M059J (cell line): Measurements from ENCODE around the gene APPL2. TPM values are rescaled to one million over a fixed set of nuclear protein-coding genes. Genes with fewer than 3 reads are reported as not detected.
"Not testable (repeated sequence)": the region's sequence is repeated elsewhere in the genome, so short reads cannot be mapped to it uniquely, and the experiment has no call there.

Experiments
- DNase-seq: peaks from one replicate; pipeline ENCODE4 v3.0.0-alpha.2; 2012; ENCODE audit warnings: low read depth
- total RNA-seq: library from RNA; depleted of rRNA; stranded (reverse); fragments of >200 nt; shearing (Covaris generic); gene quantifications from 2 replicates; pipeline ENCODE4 v1.2.3, GENCODE V29; 2014

Gene APPL2
- total RNA-seq, 1 experiment from 2014 or later: 41.3 TPM

- DNase-seq: no peak
These were observed 41.0 kb downstream of the APPL2 start for GRCh38 chr12:105194947-105195346.

DNA sequence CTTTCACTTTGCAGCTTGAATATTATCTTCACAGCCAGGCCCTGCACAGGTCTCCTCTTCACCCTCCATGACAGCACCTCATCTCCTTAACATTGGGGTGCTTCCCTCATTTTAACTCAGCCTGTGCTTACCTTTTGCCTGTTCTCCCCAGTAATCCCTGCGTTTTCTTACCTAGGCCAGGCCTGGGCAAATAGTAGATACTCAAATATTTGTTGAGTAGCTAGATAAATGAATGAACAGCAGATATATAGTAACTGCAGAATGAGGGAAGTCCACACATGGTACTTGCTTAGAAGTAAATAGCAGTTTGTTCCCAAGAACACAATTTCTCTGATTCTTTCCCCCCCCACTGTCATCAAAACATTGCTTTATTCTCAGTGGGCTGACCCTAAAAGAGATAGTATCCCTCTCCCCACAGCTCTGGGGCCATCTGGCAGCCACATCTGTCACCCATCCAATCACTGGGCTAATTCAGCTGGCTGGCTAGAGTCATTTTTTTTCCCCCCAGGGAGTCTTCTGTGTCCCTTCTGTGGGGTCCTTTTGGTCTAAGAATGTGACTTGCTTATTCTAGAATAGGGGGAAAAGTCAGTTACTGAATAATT, 43.2 kb downstream of the APPL2 start:
- no peak for DNase-seq

DNA sequence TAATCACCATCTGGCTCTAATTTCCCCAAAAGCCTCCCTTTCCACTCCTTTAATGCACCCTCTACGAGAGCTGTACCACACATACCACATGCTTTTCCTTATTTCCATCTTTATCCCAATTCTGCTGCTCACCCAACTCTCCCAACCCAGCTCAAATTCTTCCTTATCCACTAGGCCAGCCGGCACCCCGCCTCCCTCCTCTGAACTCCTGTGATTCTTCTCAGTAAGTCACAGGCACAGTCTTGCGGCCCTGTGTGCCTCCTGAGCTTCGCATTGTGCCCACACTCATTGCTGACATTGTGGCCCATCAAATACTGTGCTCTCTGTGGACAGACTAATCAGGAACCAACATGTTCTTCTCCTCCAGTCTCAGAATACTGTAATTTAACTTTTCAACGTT, 45.4 kb downstream of the APPL2 start:
- no peak for DNase-seq

DNA sequence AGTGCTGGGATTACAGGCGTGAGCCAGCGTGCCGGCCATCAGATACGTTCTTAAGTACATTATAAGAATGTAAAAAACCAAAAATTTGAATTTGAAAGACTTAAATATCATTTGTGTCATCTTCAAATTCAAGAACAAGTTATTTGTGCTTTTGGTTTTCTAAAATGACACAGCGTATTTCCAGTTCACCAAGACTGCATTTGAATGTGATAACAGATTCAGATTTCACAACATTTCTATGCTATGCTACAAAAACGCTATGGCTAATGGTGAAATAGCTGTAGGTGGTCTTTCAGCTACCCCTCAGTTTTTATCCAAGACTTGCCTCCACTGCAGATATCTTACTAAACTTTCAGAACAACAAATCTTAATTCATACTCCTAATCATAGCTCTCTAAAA, 46.7 kb downstream of the APPL2 start:
- DNase-seq: no peak

- DNase-seq: not testable (repeated sequence)
These were observed 52.0 kb downstream of the APPL2 start for GRCh38 chr12:105183976-105184375.

DNA sequence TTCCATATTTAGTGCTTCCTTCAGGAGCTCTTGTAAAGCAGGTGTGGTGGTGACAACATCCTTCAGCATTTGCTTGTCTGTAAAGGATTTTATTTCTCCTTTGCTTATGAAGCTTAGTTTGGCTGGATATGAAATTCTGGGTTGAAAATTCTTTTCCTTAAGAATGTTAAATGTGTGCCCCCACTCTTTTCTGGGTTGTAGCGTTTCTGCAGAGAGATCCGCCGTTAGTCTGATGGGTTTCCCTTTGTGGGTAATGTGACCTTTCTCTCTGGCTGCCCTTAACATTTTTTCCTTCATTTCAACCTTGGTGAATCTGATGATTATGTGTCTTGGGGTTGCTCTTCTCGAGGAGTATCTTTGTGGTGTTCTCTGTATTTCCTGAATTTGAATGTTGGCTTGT, 52.6 kb downstream of the APPL2 start:
- DNase-seq: not testable (repeated sequence)

DNA sequence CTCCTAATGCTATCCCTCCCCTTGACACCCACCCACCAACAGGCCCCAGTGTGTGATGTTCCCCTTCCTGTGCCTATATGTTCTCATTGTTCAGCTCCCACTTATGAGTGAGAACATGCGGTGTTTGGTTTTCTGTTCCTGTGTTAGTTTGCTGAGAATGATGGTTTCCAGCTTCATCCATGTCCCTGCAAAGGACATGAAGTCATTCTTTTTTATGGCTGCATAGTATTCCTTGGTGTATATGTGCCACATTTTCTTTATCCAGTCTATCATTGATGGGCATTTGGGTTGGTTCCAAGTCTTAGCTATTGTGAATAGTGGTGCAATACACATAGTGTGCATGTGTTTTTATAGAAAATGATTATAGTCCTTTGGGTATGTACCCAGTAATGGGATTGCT, 56.9 kb downstream of the APPL2 start:
- DNase-seq: not testable (repeated sequence)

- DNase-seq: no peak
These were observed 58.8 kb downstream of the APPL2 start for GRCh38 chr12:105177208-105177607.

DNA sequence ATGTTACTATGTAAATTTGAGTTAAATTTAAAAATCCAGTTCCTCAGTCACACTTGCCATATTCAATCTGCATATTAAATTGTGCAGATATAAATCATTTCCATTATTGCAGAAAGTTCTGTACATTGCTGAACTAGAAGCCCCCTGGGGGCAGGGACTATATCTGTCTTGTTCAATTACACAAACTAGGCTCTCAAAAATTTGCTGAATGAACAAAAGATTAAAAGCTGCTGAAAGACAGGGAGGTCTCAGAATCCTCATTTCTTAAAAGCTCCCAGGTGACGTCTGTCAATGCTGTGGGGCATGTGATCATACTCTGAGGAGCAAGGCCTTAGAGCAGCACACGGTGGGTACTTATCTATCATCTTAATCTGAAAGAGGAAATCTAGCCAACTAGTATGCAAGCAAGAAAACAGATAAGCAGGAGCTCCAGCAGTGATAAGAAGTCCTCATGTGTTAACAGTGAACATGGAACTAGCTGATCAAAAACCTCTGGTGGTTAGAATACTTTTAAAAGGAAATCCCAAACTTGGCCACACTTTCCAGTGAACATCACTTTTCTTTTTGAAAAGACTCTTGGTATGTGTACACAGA, 60.5 kb downstream of the APPL2 start:
- no peak for DNase-seq

DNA sequence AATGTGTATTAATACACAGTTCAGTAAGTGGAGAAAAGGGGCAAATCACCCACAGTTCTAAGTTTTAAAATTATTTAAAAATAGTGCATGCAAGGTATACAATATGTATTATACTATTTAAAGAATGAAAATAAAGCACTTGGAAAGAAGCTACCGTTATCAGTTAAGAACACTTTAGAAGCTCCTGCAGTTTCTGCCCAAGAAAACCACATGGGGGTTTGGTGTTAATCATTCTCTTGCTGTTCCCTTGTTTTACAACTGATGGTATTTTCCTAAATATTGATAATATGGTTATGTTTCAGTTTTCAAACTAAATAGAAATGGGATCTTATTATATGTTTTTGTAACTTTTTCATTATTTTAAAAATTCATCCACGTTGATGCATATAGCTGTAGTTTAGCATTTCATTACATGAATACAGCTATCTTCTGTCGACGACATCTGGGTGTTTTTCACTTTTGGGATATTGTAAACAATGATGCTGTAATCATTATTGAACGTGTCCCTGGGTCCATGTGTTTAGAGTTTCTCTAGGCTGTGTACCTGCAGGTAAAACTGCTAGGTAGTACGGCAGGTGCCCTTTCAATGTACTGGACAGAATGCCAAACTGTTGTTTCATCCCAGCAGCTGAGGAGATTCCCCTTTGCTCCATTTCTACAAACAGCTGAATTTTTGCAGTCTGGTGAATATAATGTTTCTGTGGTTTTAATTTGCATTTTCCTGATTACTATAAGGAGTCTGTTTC, 64.1 kb downstream of the APPL2 start:
- no peak for DNase-seq

DNA sequence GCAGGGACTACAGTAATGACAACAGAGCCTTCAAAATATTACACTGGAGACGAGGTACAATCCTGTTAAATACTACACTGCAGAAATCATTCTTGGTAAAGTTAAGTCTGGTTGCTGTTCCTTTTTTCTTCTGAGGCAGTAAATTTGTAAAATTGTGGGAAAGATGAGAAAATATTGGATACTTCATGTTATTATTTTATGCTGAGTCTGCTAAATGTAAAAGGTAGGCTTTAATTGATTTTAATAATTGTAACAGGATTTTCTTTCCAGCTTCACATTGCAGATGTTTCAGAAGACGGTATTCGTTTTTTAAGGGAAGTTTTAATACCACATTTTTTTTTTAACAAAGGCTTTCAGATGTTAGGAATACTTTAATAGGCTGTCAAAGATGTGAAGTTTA, 65.8 kb downstream of the APPL2 start:
- DNase-seq: no peak

DNA sequence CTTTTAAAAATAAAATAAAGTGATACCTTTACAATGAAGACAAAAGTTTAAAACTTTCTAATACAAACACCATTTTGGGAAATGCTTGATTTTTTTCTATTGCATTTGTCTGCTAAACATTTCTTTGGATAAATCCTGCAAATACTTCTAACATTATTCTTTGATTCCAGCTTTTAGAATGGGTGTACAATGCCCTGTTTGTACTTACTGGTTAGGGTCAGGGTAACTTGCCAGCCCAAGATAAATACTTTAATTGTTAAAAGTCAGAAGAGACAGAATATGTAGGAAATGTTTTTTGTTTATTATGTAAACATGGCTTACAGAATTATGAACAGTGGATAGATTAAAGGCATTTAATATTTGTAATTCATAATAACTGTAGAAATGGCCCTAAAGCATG, 68.0 kb downstream of the APPL2 start:
- no peak for DNase-seq

- DNase-seq: no peak
These were observed 68.6 kb downstream of the APPL2 start for GRCh38 chr12:105167346-105167745.

- DNase-seq: no peak
These were observed 69.2 kb downstream of the APPL2 start for GRCh38 chr12:105166736-105167135.

GRCh38 chr12:105164068-105164467, 71.9 kb downstream of the APPL2 start:
- DNase-seq: peak; percentile 12

DNA sequence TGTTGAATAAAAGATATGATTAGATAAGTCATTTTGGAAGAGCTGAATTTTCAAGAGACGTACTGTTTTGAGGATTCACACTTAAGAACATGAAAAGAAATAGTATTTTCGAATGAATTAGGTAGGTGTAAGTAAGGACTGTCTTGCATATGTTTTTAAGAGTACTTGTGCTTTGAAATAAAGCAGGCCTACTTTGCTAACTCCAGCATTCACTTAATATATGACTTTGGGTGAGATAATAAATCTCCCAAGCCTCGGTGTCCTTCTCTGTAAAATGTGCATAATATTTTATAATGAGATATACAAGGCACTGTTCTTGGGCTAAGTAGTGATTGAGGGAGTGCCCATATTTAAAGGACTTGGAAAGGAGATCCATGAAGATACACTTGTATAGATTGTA, 73.8 kb downstream of the APPL2 start:
- no peak for DNase-seq

GRCh38 chr12:105158876-105159275, 77.1 kb downstream of the APPL2 start:
- DNase-seq: no peak

- DNase-seq: no peak
These were observed 78.4 kb downstream of the APPL2 start for GRCh38 chr12:105157606-105158005.

DNA sequence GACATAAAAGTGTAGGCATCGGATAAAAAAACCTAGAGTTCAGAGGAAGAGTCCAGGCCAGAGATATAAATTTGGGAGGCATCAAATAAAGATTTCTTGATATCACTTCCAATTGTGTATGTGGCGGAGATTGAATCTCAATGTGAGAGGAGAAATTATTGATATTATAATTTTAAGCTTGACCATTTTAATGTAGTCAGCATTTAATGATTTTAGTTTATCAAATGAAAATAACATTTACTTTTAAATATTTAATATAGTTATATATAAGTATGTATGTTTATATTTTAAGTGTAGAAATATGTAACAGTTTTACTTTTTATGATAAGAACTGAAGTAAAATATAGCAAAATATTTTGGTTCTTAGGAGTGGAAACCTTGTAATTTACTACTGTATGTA, 79.7 kb downstream of the APPL2 start:
- DNase-seq: no peak

GRCh38 chr12:105142259-105142658, 93.7 kb downstream of the APPL2 start:
- no peak for DNase-seq

- DNase-seq: no peak
These were observed 94.6 kb downstream of the APPL2 start for GRCh38 chr12:105141320-105141922.

DNA sequence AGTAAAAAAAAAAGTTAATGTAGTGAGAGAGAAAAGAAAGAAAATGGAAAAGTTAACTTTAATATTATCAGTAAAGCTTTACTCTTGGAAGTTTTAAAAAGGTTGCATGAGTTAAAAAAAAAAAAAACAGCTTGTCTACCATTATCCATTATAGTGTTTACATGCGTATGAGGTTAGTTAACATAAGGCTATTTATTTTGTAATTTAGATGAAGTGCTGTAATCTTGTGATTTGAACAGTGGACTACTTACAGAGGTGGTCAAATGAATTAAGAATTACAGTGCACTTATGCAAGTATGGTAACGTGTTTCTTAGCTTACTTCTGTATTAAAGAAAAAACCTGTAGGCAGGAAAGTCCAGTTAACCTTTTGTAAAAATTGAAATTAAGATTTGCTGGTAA, 97.7 kb downstream of the APPL2 start:
- DNase-seq: no peak
